ENCODE data around the gene PPP1R12A.
"Not testable (repeated sequence)": the region's sequence is repeated elsewhere in the genome, so short reads cannot be mapped to it uniquely, and the experiment has no call there.

GRCh38 chr12:79942846-79943245, 7.9 kb upstream of the PPP1R12A start:
- TF ChIP-seq CTCF, POLR2A (IDR thresholded peaks at IDR 0.05): not testable (repeated sequence)

All from vagina (tissue), 2 donors.